KMS-11 (cell line): ENCODE results near the gene MEIS1.

ENCODE experiments used
- H2AFZ ChIP-seq: fragments of 200-600 bp; sonication (generic); 2 replicates; pipeline ENCODE4 v1.6.1; 2016; ENCODE audit warnings: antibody characterized with exemption, mixed run types, low read depth
- H3K27ac ChIP-seq: fragments of 200-600 bp; sonication (generic); 2 replicates; pipeline ENCODE4 v1.6.1; 2016; ENCODE audit warnings: mild to moderate bottlenecking, mixed run types
- H3K27me3 ChIP-seq: fragments of 200-600 bp; sonication (generic); 2 replicates; pipeline ENCODE4 v1.6.1; 2017; ENCODE audit warnings: mild to moderate bottlenecking, low read depth, mixed run types, moderate library complexity; ENCODE audit not compliant: insufficient read depth
- H3K36me3 ChIP-seq: fragments of 200-600 bp; sonication (generic); 2 replicates; pipeline ENCODE4 v1.6.1; 2017; ENCODE audit warnings: mild to moderate bottlenecking, mixed run types; ENCODE audit not compliant: insufficient read depth
- H3K4me1 ChIP-seq: fragments of 200-600 bp; sonication (generic); 2 replicates; pipeline ENCODE4 v1.6.1; 2016; ENCODE audit warnings: mild to moderate bottlenecking, low read depth, mixed run types; ENCODE audit not compliant: poor library complexity, severe bottlenecking
- H3K4me2 ChIP-seq: fragments of 200-600 bp; sonication (generic); 2 replicates; pipeline ENCODE4 v1.7.0; 2016; ENCODE audit warnings: mild to moderate bottlenecking, mixed run types
- H3K4me3 ChIP-seq: fragments of 200-600 bp; sonication (generic); IDR thresholded peaks from 2 replicates; pipeline ENCODE4 v1.6.1; 2017; ENCODE audit warnings: low read depth, low read length, mixed read lengths; ENCODE audit not compliant: insufficient read depth
- H3K79me2 ChIP-seq: fragments of 200-600 bp; sonication (generic); 2 replicates; pipeline ENCODE4 v1.6.1; 2016; ENCODE audit warnings: low read depth, mixed run types; ENCODE audit not compliant: insufficient read depth
- H3K9ac ChIP-seq: fragments of 200-600 bp; sonication (generic); 2 replicates; pipeline ENCODE4 v1.6.1; 2016; ENCODE audit warnings: mild to moderate bottlenecking, mixed run types
- H4K20me1 ChIP-seq: fragments of 200-600 bp; sonication (generic); 2 replicates; pipeline ENCODE4 v1.6.1; 2016; ENCODE audit warnings: mild to moderate bottlenecking, mixed run types; ENCODE audit not compliant: insufficient read depth
- CTCF ChIP-seq: fragments of 200-600 bp; sonication (generic); conservative IDR thresholded peaks from 2 replicates; pipeline ENCODE4 v1.6.1; 2017; ENCODE audit warnings: low read depth, mild to moderate bottlenecking, antibody characterized with exemption, low read length, moderate library complexity, mixed read lengths

MEIS1 gene

GRCh38 chr2:66426244-66427111 is 8.4 kb upstream of the MEIS1 start:
- H3K4me2 ChIP-seq, result no peak overlapping the region
- no peaks in the 10 kb centered on the region for H3K27me3 ChIP-seq
- H3K4me1 ChIP-seq, result peaks cover 8% of the 10 kb centered on the region
- no peak overlapping the region for H3K27ac ChIP-seq
- no peaks in the 10 kb centered on the region for H4K20me1 ChIP-seq
- no peak for TF ChIP-seq CTCF
- H3K36me3 ChIP-seq, result no peaks in the 10 kb centered on the region
- no peak overlapping the region for H3K4me3 ChIP-seq
- no peak overlapping the region for H2AFZ ChIP-seq
- H3K9ac ChIP-seq, result no peak overlapping the region
- H3K79me2 ChIP-seq, result no peaks in the 10 kb centered on the region

GRCh38 chr2:66427300-66427699 is 7.6 kb upstream of the MEIS1 start:
- no peak for TF ChIP-seq CTCF
- H3K4me2 ChIP-seq, result no peak overlapping the region
- no peaks in the 10 kb centered on the region for H3K79me2 ChIP-seq
- H2AFZ ChIP-seq, result no peak overlapping the region
- no peak overlapping the region for H3K4me3 ChIP-seq
- no peaks in the 10 kb centered on the region for H4K20me1 ChIP-seq
- H3K4me1 ChIP-seq, result peaks cover 8% of the 10 kb centered on the region
- H3K36me3 ChIP-seq, result no peaks in the 10 kb centered on the region
- no peak overlapping the region for H3K9ac ChIP-seq
- no peak overlapping the region for H3K27ac ChIP-seq
- no peaks in the 10 kb centered on the region for H3K27me3 ChIP-seq

DNA sequence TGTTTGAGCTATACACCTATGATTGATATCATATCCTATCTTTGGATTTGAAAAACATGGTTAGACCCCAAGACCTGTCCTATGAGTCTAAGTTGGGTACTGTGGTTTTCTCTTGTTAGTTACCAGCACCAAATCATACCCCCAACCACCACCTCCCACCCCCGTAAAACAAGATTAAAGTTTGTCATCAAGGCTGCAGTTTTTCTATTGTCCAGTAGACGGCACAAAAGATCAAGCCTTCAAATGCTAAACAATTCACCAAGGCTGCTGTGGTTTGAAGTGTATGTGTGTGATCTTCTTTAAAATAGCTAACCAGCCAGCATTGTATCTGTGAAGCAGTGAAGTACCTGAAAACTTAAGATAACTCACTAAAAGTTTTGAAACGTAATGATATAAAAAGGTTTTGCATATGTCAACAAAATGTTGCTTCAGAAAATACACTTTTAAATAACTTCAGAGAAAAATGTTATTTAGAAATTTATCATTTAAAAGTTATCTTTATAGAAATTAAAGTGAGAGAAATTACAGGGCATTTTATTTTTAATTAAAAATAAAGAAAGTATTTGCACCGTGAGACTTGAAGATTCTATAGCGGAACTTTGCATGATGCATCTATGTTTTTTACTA is 5.8 kb upstream of the MEIS1 start:
- Histone ChIP-seq H3K4me3 (no peak overlapping the region), H3K27me3 (no peaks in the 10 kb centered on the region), H3K27ac (no peak overlapping the region), H4K20me1 (no peaks in the 10 kb centered on the region), H3K4me1 (peaks cover 8% of the 10 kb centered on the region), H3K9ac (no peak overlapping the region), H2AFZ (no peak overlapping the region), H3K4me2 (no peak overlapping the region), H3K79me2 (no peaks in the 10 kb centered on the region; the same call in 1 of the 2 replicates), H3K36me3 (no peaks in the 10 kb centered on the region)
- peak; percentile 97 for TF ChIP-seq CTCF

DNA sequence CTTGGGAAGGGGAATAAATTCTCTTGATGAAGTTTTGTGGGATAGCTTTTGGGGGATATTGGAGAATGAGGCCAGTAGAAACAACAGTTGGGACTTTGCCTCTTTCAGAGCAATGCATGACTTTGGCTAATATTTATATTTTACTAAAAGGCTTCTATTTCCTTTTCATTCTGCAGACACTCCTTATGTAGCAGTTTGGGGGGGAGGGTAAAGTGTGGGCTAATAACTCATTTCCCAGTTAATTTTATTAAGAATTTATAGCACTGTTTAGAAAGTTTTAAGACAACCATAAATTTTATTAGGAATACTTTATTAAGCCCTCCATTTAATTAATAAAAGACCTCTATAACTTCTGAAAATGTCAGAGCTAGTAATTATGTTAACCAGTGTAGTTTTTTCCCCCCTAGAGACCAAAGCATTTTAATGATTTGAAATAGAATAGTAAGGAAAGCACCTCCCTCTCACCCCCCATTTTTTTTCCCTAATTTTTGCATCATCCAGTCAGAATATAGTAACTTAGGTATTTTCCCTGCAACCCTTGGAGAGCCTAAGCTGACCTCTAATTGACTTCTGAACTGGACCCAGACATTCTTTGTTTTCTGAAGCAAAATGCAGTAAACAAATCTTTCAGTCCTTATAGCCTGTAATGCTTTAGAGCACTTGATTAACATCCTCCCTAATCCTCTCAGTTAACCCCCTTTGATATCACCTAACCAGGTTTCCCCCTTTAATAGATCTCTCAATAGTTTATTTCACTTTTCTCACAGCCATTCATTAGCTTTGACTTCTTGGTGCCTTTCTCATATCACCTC is 5.0 kb upstream of the MEIS1 start:
- H3K4me1 ChIP-seq, result peaks cover 8% of the 10 kb centered on the region
- H3K27ac ChIP-seq, result no peak overlapping the region
- no peak for TF ChIP-seq CTCF
- H3K4me3 ChIP-seq, result no peak overlapping the region
- no peak overlapping the region for H2AFZ ChIP-seq
- H3K9ac ChIP-seq, result no peak overlapping the region
- no peaks in the 10 kb centered on the region for H3K27me3 ChIP-seq
- H4K20me1 ChIP-seq, result no peaks in the 10 kb centered on the region
- H3K4me2 ChIP-seq, result no peak overlapping the region
- H3K36me3 ChIP-seq, result no peaks in the 10 kb centered on the region
- H3K79me2 ChIP-seq, result no peaks in the 10 kb centered on the region; the same call in 1 of the 2 replicates
